ENCODE data around the gene ZCCHC24.

The ZCCHC24 gene

DNA sequence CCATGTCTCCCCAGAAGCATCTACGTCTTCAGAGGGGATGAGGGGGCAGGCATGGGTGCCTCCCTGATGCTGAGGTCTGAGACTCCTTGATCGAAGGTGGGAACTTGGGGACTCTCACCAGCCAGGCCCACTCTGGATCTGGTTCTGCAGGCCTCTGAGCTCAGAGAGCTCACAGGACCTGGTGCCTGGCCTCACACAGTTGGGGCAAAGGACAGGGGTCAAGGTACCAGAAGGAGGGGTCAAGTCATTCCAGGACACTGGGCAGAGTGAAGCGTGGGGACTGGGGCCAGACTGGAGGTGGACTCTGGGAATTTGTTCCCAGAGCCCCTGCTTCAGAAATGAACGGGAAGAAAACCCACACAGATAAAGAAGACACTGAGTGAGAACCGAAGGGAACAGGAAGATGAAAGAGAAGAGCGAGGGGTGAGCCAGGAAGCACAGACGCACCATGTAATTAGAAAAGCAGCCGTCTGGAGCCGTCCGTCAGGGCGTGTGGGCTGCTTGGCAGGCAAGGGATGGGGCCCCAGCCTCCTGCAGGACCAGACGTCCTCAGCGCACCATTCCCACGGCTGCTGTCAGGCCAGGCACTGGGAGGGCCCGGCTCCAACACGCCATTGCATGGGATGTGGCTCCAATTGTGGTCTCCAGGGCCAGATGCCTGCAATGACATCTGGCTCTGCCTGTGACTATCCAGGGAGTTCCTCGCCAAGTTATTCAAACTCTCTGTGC, 47.7 kb downstream of the ZCCHC24 start:
- no peak for DNase-seq (ENCODE audit: low spot score)

DNA sequence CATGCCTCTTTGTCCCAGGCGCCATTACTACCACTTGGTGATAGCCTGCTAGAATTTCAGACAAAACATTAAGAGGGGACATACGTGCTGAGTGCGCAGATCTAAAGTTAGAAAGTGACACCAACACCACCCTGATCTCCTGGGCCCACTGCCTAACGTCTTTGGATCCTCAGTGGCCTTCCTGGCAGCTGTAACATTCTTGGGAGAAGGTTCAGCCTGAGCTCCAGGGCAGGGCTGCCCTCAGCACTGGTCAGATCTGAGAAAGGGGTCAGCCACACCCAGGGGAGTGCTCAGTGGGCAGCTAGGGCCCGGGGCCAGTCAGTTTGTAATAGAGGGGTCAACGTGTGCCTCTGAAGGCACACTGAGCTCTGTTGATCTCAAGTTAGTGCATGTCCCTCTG, 48.4 kb downstream of the ZCCHC24 start:
- no peak for DNase-seq (ENCODE audit: low spot score)

DNA sequence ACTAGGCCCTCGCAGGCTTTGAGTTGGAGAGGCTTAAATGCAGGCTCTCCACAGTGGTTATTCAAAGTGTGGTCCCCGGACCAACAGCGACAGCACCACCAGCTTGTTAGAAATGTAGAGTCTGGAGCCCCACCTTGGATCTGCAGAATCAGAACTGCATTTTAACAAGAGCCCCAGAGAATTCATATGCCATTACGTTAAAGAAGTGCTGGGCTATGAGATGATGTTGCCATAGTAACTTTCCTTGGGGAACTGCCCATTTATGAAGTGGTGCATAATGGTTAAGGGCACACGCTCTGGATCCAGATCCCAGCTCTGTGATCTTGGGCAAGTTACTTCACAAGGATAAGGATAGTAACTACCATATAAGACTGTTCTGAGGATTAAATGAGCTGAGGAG, 48.9 kb downstream of the ZCCHC24 start:
- DNase-seq (ENCODE audit: low spot score), result no peak

DNA sequence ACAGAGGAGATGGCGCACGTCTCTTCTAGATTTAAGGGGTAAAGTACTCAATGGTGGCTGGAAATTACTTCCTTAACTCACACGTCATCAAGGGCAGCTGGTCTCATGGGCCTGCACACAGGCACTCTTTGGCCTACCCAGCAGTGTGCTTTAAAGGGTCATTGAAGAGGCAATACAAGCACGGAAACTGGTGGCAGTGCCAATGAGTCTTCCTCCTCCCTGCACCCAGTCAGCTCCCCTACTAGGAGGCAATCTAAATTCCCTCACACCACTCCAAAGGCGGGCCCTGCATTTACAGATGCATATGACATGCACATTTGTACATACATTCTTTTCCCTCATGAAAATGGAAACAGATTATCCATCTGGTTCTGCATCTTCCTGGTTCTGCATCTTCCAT, 50.8 kb downstream of the ZCCHC24 start:
- no peak for DNase-seq (ENCODE audit: low spot score)

DNA sequence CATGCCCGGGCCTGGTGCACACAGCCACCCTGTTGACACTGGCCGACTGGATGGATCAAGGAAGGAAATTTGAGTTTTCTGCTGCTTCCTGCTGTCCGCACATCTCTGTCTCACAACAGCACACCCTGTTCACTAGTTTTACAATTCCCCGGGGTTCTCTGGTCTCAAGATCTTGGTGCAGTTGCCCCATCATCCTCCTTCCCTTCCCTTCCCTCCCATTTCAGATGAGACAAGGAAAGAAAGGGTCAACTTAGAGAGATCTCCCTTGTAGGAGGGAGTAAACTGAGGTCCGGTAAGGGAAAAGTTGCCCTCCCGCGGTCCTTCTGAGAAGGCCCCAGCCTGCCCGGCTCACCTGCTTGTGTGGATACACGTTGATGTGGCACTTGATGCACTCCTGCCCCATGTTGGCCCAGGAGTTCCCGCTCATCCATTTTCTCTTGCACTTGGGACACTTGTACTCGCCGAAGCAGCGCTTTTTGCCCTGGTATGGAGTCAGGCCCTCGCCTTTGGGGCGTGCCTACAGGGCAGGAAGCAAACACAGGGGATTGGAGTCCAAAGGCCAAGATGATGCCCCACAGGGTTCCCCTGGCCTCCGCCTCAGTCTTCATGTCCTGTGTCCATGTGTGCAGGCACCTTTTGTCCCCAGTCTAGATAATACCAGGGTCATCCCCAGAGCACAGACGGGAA, 51.4 kb downstream of the ZCCHC24 start:
- no peak for DNase-seq (ENCODE audit: low spot score)

DNA sequence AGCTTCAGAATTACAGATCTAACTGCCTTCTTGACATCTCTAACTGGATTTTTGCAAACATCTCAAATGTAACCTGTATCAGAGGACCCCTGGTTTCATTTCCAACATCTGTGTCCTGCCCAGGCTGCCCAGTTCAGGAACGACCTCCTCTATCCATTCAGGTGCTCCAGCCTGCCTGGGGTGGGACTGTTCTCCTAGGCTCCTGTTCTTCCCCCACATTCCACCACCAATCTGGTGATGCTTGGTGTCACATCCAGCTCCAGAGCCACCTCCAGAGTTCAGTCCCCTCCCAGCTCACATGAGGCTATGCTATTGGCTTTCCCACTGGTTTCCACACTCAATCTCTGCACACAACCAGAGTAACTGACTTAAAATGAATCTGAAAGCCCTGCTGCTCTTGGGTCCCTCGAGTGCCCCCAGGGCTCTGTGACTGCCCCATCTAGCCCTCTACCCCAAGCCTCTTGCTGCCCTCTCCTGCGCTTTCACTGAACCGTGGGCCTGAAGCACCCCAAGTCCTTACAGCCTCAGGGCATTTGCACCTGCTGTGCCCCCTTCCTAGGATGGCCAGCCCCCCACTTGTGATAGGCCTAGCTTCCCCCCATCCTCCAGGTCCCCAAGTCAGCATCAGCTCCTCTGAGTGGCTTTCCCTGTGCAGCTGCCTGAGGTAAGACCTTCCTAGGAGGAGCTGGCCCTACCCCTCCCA, 52.1 kb downstream of the ZCCHC24 start:
- DNase-seq (ENCODE audit: low spot score), result no peak

DNA sequence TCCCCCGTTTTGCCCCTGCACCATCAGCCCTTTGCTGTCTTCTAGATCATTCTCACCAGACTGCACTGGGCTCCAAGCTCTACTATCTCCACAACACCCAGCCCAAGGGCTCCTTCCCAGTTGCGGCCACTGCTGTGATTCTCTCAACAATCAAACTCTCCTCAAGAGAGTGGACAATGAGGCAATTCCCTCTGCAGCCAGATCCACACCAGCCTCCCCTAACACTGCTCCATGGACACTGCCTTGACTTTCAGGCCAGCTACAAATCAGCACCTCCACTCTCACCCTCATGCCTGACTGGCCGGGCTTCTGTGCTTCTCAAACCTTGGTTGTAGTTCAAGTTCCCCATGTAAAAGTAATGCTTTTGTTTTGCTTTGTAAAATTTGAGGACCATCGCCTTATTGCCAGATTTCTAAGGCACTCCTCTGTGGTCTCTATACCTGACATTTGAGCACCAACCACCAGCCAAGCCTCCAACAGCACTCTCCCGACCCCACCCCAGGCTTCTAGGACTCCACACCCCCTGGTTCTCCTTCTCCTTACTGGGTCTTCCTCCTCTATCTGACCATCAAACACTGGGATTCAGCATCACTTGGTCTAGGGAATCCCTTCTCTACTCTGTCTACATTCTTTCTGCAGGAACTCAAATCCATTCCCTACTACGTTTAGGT, 52.8 kb downstream of the ZCCHC24 start:
- DNase-seq (ENCODE audit: low spot score), result no peak

DNA sequence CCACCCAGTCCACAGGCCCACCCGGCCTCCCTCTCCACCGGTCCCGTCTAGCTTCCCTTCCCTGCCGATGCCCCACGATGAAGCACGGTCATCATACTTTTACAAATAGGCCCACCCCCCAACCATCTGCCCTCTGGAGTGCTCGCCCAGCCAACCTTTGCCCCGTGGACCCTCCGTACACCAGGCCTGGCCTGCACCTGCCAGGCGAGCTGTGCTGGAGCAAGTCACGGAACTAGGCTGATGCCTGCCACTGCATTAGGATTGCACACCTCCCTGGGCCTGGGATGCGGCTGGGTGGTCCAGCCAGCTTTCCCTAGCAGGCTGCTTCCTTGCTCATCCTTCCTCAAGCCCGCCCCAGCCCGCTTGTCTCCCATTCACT, 53.4 kb downstream of the ZCCHC24 start:
- DNase-seq (ENCODE audit: low spot score), result no peak

DNA sequence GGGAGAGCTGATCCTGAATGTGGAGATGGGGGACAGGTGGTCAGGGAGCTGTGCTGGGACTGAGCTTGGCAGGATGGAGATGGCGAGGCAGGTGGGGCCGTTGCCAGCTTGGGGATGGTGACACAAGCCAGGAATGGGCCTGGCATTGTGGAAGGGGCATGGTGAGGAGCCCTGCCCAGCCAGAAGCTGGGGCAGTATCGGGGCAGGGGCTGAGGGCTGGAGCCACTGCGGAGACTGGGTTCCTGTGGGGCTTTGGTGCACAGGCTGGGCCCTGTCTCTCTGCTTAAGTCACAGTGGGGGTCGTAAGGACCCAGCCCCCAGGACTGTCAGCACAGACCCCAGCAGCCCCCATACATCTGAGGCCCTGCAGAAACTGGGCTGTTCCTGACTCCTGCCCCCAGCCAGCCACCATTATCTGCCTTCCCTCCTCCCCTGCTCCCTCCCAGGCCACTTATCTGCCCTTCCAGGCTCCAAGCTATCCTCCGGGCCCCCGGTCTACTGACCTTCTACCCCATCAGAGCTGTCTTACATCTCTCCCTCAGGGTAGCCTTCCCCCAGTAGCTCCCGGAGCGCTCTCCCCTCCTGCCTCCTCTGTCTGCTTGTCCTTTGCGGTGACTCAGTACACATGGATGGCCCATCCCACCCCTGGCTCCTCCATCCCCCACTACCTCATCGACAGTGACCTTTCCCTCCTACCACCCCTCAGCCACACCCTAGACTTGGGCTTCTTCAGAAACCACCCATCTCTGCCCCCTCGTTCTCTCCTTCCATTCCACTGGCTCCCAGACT, 54.0 kb downstream of the ZCCHC24 start:
- no peak for DNase-seq (ENCODE audit: low spot score)

DNA sequence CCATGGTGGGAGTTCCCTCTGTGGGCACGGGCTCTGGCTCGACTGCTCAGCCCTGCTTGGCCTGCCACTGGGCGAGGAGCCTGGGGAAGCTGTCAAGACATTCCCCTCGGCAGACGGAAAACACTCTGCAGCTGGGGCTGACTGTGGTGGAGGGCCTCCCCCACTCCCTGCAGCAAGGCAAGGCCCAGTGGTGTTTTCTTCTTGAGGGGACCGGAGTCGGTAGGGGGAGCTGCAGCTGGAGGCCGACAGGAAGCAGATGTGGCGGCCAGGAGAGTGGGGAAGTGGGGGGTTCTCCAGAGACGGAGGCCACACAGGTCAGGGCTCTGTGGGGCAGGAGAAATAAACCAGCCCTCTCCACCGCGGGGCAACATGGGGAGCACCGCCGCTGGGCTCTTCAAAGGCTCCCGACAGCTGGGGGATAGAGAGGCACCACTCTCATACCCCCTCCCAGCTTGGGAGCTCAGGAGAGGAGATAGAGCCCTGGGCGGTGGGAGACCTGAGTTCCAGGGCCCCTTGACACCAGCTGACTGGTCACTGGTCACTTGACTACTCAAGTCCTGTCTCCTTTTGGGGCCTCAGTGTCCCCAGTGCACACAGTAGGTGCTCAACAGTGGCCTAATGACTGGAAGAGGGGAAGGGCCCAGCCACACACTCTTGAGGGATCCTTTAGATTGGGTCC, 54.7 kb downstream of the ZCCHC24 start:
- no peak for DNase-seq (ENCODE audit: low spot score)

DNA sequence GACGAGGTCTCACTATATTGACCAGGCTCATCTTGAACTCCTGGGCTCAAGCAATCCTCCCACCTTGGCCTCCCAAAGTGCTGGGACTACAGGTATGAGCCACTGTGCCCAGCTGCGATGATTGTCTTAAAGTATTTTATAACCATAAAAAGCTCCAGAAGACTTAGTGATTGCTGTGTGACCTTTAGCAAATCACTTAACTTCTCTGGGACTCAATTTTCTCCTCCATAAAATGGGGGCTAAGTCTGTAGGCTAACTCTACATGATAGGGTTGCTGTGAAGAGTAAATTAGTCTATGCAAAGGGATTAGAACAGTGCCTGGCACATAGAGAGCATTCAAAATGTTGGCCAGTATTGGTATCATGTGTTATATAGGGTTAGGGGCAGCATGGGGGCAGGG, 55.4 kb downstream of the ZCCHC24 start:
- DNase-seq (ENCODE audit: low spot score), result no peak

DNA sequence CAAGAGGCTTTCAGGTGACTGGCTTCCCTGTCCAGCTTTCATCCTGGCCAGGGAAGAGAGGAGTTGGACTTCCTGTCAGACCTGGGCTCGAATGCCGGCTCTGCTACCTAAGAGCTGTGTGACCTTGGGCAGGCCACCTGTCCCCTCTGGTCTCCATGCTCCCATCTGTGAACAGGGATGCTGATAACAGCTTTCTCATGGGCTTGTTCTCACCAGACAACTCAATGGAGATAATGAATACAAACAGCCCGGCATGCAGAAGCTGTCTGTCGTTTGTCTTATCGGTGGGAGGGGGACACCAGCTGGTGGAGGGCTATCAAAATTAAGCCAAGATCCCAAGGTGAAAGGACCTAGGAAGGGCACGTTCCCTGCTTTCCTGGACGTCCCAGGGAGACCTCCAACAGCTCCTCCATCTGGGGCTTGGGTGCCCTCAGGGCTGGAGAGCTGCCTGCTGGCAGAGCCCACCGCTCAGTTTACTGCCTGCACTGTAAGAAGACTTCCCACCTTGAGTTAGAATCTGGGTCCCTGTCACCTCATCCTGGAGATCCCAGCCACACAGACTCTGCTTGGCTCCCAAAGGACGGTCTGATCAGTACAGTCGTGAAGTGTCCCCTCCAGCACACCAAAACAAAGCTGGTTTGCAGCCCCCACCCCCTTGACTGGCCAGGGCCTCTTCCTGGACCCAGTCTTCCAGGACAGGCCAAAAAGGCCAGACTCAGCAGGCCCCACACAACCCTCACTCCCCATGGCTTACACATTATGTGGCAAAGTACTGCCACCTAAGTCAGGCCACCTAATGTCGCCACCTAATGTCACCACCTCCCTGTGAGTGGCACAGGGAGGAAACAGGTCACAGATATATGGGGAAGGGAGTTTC, 57.2 kb downstream of the ZCCHC24 start:
- DNase-seq (ENCODE audit: low spot score), result no peak

DNA sequence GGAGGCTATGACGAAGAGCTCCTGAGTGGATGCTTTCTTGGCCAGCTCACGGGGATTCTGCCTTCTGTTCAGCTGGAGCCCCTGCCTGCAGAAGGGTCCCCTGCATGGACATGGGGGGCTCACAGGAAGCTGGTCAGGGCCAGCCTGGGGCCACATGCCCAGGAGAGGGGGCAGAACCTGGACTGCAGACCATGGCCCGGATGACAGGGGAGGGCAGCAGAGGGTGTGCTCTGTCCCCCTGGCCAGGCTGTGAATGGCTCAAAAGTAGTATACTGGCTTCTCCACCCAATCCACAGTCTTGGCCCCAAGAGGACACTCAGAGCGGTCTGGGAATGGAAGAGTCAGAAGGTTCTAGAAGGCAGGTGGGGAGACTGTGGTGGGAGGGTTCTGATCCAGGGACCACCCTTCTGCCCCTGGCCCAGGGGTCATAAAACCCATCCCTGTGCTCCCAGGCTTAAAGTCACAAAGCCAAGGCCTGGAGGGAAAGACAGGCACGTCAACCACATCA, 57.9 kb downstream of the ZCCHC24 start:
- no peak for DNase-seq (ENCODE audit: low spot score)

DNA sequence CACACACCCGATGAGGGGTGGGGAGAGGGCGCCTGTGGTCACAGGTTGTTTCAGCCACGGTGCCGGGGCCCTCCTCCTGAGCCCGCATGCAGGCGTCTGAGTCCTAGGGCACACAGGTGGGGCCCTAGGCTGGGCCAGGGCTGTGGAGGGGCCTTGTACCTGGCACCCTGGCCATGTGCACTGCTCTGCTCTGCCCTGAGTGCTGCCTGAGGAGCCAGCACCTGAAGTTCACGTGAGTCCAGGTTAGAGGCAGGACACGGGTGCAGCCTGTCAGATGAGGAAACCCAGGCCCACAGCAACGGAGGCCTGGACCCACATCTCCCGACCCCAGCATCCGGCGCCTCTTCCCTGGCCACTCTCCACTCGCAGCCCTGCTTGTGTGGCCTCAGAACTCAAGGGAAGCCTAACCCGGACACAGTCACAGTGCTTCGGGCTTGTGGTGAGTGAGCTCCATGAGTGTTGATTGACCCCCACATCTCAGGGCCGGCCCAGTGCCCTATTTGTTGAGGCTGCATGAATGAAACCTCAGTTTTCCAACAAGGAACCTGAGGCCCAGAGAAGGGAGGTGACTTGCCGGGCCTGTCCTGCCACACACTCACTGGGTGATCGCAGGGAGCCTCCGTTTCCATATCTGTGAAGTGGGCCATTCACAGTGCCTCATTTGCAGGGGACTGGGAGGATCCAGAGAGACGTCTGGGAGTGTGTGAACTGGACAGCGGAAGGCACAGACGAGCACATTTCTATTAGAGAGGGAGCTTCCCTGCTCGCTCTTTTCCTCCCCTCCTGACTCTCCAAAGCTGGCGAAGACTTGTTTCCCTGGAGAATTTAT, 58.6 kb downstream of the ZCCHC24 start:
- no peak for DNase-seq (ENCODE audit: low spot score)

DNA sequence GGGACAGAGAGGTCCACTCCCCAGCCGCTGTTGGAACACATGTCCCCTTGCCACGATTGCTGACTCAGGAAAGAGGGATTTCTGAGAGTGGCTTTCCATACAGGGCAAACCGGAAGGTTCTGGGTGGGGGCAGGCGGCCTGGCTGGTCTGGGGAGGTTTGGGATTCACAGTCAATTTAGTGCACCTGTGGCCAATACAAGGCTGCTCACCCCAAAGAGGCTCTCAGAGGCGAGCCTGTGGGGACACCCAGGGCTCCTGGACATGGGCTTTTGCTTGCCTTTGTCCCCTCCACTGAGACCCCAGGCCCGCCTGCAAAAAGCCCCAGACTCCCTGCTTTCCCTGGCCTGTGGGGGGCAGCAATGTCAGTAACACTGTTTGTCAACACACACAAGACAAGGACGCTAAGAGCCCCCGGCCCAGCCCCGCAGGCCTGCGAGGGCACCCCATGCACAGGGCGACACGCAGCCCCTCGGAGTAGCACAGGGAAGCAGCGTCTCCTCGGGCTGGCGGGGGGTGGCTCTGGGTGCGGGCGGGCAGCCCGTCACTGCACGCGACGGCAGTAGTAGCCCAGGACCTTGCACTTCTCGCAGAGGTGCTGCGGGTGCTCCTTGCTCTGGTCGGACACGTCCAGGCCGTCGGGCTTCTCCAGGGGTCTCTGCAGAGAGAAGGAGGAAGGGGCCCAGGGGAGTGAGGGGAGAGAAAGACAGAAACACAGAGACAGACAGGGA, 59.5 kb downstream of the ZCCHC24 start:
- DNase-seq (ENCODE audit: low spot score), result no peak

DNA sequence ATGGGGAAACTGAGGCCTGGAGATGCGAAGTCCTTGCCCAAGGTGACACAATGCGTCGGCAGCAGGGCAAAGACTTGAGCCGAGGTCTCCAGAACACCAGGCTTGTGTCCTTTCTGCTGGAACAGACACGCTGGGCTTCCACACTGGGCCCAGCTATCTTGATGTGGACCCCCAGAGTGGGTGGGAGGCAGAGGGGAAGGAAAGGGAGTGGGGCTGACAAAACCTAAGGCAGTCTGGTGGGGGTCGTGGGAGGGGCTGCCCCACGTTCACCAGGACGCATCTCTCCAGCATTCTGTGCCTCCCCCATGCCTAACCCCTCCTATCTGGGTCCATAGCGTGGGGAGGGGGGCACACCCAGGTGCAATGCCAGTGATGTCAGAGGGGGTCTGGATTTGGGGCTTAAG, 60.0 kb downstream of the ZCCHC24 start:
- DNase-seq (ENCODE audit: low spot score), result no peak

DNA sequence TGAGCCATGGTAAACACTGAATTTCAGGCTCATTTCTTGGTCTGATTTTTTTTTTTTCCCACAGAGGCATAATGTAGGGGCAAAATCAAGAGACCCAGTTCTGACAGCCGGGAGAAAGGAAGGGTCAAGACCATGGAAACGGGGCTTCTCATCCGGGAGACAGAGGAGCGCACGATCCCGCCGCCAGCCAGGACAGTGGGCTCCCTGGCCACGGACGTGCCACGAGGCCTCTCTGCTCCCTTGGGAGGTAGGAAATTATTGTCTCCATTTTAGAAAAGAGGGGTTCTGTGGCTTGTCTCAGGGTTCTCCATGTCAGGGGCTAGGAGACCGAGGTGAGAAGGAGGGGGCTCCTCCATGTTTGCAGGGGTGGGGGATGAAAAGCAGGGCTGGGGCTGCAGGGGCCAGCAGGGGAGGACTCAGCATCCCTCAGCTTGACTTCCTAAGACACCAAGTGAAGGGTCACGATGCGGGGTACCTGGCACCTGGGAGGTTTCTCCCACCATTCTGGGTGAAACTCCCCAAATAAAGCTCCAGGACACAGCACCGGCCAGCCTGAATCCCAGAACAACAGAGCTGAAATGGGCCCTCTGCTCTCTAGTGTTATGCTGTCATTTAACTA, 60.5 kb downstream of the ZCCHC24 start:
- no peak for DNase-seq (ENCODE audit: low spot score)

DNA sequence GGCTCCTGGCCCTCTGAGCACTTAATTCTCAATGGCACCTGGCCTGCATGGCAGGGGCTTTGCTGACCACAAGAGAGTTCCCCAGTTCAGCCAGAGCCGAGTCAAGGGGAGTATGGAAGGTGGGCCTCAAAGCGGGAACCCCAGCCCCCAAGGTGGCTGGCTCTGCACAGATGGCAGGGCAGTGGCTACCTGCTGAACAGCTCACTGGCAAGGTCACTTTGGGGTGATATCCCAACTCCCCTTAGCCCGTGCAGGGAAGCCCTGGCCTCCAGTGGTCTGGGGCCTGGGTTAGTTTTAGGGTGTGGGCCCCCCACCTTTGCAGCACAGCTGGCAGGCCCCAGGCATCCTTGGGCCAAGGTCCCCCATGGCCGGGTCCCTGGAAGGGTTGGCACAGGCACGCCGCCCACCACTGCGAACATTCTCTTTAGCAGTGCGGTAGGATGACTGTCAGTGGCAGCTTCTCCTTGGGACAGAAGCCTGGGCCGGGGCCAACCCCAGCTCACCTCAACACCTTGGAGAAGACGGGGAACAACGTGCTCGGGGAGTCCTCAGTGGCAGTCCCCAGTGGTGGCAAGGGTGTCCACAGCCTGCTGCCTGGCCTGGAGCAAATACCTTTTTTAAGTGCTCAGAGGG, 61.3 kb downstream of the ZCCHC24 start:
- no peak for DNase-seq (ENCODE audit: low spot score)
